ENCODE data around the gene STEAP1. TPM values are rescaled to one million over a fixed set of nuclear protein-coding genes. Genes with fewer than 3 reads are reported as not detected.
"Not testable (repeated sequence)": the region's sequence is repeated elsewhere in the genome, so short reads cannot be mapped to it uniquely, and the experiment has no call there.

STEAP1 gene
- total RNA-seq, result 13.4 and 17.4 TPM in 2 replicates

DNA sequence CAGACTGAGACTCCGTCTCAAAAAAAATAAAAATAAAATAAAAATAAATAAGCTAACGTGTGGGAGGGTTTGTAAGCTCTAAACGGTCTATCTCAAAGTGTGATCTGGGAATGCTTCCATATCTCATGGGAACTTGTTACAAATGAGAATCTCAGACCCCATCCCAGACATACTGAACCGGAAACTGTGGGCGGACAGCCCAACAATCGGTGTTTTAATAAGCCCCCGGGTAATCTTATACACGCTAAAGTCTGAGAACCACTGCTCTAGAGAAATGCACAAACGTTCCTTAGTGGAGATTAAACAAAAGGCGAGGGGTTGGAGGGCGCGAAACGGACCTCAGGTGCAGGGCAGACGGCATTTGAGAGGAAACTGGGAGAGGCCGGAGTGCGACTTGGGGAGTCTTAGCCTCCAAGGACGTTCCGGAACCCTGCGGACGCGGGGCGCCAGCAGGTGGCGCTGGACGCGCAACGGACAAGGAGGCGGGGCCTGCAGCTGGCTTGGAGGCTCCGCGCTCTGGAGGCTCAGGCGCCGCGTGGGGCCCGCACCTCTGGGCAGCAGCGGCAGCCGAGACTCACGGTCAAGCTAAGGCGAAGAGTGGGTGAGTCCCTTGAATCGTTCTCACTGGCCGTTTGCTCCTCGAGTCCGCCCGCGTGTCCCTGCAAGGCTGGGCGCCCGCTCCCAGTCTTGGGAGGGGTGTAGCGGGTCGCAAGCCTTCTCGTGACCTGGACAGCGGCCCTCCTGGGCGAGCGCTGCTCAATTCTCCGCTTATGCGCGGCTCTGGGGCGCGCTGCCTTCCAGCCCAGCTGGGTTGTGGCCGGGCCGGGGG is at the start of gene STEAP1:
TSS of gene STEAP1 (plus strand) at position 527 of the 829 bp plus-strand sequence. CDS start 5,320 bp downstream, outside the sequence.
- peak; percentile 74 for DNase-seq (ENCODE audit: low read depth)

DNA sequence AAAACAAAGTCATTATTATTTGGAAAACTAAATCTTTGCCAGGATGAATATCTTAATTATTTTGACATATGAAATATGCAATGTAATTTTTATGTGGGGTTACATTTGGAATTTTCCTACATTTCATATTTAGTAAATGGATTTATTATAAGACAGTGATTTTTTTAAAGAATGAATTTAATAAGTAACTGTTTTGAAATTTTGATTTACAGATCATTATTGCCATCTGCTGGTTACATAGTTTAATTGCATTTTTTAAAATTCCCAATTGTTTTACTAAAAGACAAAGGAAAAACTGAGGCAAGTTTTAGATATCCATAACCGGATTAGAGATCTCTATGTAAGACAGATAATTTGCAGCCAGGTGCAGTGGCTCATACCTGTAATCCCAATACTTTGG is 39.3 kb upstream of the STEAP1 start:
- DNase-seq (ENCODE audit: low read depth), result not testable (repeated sequence)

DNA sequence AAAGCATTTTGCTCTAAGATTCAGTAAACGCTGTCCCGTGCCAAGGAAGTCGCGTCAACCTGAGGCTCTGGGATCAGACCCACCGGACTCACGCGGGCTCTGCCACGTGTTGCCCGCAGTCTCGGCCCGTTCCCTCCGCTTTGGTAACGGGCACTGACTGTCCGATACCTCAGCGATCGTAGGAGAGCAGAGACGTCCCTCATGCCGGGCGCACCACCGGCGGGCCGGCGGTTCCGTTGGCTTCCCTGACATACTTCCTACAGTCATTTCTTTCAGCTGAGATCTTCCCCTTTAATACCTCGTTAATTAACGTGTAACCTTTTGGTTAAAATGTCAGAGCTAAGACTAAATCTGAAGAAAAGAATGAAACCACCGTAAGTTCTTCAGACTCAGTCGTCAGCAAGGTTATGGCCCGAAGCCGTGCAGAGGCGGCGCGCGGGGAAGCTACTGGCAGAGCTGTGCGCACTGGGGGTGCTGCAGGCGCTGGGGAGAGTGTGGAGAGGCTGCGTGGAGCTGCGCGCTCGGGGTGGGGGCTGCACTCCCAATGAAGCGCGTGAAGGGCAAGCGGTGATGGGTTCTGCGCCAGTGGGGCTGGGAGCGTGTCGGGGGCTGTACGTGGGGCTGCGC is 35.6 kb upstream of the STEAP1 start:
- DNase-seq (ENCODE audit: low read depth), result peak; percentile 3

DNA sequence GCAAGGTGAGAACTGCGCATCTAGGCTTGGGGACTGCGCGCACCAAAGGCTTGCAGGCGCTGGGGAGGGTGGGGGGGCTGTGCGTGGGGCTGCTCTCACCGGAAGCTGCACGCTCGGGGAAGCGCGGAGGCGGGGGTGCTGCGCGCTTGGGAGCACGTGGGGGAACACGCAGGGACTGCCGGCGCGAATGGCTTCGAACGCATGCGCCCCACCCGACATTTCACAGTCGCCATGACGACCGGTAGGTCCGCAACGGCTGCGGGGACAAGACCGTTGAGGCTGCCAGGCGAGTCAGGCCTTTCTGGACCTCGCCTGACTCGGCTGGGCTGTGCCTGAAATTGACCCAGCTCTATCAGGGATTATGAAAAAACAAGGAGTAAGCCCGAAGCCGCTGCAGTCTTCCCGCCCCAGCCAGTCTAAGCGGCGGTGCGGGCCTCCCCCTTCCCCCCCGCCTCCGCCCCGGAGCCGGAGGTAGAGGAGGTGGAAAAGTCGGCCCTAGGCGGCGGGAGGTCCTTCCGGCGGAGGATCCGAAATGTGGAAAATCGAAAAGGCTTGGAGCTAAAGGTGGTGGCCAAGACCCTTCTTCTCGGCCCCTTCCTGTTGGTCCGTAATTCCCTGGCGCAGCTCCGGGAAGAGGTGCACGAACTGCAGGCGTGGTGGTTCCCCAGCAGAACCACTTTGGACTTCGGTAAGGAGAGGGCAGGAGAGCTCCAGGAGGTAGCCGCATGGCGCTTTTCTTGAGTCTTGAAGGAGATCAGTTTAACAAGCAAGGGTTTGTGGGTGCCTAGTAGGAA is 34.9 kb upstream of the STEAP1 start:
- DNase-seq (ENCODE audit: low read depth), result no peak

DNA sequence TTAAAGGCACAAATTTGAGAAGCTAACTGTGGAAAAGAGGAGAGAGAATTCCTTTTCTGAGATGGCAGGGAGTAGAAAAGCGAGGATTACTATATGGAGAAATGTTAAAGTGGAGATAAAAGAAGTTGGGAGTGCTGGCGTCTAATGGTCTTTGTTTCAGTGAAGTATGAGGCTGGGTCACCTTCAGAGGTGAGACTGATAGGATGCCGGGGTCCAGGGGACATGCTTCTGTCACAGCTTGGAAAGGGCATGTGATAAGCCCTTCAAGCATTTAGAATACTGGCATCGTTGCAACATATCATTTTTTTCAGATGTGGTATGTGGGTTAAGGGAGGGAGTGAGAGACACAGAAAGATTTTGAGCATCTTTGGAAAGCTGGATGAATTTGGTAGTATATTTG is 34.1 kb upstream of the STEAP1 start:
- DNase-seq (ENCODE audit: low read depth), result not testable (repeated sequence)

DNA sequence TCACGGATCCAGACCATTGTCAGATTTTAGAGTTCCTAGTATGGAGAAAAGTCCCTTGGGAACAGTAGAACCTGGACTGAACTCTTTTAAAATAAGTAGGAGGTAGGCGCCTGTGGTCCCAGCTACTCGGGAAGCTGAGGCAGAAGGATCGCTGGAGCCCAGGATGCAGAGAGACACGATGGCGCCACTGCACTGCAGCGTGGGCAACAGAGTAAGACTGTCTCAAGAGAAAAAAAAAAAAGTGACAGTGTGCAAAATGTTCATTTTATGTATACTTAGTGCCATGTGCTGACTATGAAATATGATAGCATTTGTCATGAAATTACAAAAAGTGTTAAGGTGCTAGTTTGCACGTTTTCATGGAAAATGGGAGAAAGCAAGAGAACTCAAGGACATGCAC is 22.5 kb upstream of the STEAP1 start:
- DNase-seq (ENCODE audit: low read depth), result not testable (repeated sequence)

DNA sequence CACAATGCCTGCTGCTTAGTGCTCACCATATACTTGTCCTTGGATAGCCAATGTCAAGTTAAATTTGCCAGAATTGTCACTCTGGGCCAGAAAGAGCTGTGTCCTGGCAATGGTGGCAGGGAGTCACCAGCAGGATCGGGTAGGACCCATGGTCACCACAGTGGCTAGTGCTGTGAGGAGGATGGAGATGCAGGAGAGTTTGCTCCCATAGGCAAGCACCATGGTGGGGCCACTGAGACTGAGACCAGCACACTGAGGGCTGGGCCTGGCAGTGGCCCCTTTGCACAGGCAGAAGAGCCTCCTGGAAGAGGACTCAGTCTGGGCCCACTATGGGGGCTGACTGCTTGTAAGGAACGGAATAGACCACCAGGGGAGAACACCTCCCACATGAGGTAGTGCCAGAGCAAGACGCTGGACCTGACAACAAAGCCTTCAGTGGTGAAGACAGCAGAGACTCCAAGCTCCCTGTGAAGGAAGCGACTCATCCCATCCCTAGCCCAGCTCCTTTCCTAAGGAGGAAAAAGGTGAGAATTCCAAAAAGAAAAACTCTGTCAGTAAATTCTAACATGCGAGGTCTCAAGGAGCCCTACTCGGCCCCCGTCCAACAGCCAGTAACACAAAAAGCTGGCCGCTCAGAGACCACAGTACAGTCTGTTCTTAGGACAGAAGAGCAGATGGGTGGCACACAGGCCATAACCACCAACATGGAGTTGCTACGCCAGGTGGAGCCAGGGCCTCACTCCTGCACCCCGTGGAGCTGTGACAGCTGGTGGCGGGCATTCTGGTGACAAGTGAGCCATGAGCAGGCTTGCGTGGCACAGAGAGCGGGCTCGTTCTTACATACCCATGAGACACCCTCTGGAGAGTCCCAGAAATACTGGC is 6.9 kb upstream of the STEAP1 start:
- not testable (repeated sequence) for DNase-seq (ENCODE audit: low read depth)

DNA sequence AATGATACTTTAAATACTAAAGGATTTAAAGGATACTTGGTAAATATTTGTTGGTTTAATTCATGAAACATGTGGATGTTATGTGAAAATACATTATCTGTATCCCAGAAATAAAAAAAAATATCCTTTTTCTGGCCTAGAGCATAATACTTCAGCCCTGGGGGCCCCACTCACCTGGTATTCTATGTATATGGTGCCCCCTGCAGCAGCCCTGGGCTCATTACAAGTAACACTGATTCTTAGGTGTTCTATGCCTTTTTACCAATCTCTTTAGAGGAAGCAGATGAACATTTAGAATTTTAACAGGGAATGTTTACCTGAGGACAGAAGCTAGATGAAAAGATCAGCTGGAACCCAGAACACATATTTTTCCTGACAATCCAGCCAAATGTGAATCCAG is 4.8 kb upstream of the STEAP1 start:
- DNase-seq (ENCODE audit: low read depth), result not testable (repeated sequence)

DNA sequence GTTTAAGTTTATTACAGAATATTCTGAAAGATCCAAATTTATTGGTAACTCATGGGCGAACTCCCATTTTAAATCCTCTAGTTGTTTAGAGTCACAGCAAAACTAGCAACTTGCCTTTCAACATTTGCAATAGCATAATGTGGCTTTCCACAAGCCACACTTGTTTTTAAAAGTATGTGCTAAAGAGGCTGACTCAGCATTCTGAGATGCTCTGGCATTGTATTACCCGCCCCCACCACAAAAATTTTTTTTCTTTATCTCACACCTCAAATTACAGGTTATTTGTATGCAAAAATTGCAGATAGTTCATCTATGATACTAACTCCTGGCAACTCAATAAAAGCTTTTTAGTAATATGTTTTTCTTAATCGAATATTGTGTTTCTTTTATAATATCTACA is 2.4 kb upstream of the STEAP1 start:
- DNase-seq (ENCODE audit: low read depth), result not testable (repeated sequence)

DNA sequence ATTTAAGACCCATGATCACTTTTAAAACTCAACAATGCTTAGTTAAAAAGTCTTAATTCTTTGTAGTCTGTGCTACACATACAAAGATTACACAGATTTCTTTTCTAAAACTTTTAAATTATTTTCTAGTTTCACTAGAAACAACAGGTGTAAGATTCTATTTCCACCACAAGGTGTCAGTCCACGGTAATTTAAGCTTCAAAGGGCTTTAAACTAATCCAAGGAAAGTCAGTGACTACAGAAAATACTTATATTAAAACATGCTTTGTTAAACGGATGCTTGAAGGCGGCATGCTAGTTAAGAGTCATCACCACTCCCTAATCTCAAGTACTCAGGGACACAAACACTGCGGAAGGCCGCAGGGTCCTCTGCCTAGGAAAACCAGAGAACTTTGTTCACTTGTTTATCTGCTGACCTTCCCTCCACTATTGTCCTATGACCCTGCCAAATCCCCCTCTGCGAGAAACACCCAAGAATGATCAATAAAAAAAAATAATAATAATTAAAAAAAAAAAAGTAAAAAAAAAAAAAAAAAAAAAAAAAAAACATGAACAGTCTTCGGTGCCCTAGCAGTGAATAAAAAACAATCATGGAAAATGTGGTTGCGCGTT is 1.5 kb upstream of the STEAP1 start:
- DNase-seq (ENCODE audit: low read depth), result peak; percentile 81

DNA sequence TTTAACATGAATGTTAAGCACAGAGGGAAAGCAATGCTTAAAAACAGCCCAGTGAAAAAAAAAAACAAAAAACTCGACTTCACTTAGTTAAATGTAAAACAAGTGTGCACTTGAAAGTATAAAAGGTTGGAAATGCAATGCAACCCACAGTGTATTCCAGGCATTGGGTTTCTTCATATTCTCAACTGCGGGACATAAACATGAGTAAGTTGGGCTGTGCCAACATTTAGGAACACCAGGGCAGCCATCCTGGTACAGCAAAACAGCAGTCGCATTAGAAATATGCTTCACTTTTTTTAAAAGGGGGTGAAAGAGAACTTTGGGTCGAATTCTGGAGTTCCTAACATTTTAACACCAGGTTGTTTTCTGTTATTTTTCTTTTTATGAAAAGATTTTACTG is 937 bp downstream of the STEAP1 start:
- DNase-seq (ENCODE audit: low read depth), result no peak

DNA sequence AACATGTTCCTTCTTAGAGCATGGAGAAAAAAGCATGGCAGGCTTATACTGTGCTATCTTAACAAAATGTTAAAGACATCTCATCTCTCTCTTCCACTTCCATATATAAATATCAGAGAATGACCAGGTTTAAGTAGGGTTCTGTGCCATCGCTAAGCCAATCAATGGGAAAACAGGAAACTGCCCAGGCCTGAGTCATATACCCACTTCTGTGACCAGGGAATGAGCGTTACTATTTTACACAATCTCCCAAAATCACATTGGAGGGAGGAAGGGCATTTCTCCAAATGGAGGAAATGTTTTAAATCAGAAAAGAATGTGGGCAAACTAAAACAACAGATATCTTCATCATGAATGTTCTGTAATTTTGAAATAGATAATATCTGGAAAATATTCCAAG is 3.1 kb downstream of the STEAP1 start:
- not testable (repeated sequence) for DNase-seq (ENCODE audit: low read depth)

DNA sequence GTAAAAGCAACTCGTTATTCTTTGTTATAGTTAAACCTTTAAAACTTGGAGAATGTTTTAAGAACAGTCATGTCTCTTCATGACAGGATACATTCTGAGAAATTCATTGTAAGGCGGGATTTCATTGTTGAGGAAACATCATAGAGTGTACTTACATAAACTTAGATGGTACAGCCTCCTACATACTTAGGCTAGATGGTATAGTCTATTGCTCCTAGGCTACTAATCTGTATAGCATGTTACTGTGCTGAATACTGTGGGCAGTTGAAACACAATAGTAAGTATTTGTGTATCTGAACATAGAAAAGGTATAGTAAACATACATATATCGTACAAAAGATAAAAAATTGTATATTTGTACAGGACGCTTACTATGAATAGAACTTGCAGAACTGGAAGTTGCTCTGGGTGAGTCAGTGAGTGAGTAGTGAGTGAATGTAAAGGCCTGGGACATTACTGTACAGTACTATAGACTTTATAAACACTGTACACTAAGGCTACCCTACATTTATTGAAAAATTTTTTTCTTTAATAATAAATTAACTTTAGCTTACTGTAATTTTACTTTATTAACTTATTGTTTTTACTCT is 3.6 kb downstream of the STEAP1 start:
- DNase-seq (ENCODE audit: low read depth), result not testable (repeated sequence)

DNA sequence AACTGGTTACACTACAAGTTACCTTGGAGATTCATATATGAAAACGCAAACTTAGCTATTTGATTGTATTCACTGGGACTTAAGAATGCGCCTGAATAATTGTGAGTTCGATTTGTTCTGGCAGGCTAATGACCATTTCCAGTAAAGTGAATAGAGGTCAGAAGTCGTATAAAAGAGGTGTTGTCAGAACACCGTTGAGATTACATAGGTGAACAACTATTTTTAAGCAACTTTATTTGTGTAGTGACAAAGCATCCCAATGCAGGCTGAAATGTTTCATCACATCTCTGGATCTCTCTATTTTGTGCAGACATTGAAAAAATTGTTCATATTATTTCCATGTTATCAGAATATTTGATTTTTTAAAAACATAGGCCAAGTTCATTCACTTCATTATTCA is 9.3 kb downstream of the STEAP1 start:
- no peak for DNase-seq (ENCODE audit: low read depth)

DNA sequence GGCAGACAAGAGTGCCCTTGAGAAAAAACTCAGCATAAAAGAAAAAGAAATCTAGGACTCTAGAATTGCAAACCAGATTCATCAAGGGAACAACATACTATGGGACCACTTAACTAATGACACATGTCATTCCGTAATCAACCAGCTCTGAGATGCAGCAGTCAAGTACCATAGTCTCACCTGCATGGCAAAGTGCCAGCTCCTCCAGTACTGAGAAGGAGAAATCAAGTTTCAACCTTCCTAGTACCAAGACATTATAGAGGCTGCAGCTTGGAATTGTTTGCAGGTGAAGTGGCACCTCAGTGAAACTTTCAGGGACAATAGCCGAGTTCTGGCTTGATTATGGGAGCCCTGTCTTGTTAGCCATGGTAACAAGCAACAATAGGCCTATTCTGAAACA is 11.5 kb downstream of the STEAP1 start:
- no peak for DNase-seq (ENCODE audit: low read depth)

DNA sequence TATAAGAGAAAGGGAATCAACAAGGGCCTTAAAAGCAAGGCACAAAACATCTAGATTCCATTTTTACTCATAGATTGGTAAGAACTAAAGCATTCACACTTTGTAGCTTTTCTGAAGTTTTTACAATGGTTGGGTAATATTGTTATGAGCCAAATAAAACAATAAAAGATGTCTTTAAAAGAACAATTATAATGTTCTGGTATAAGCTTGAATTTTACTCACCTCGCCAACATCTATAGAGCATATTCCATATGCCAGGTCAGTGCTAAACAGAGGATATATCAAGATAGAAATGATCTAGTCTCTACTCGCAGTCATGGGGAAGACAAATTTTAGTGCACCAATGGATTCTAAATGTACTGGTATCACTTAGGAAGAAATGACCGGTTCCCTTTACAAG is 11.9 kb downstream of the STEAP1 start:
- no peak for DNase-seq (ENCODE audit: low read depth)

DNA sequence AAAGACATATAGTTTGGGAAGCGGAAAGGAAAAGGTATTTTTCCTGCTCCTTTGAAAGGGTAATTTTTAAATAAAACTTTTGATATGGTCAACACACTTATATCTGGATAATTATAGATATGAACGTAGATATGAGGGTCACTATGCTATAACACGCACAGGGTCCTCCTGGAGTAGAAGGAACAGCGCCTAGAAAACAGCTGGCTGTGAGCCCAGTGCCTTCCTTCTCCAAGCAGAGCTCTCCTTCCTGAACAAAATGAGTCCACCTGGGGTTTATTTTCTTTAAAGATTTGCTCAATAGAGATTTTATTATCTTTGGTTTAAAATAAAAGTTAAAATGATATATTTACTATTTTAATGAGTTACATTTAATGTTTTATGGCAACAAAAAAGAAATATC is 13.1 kb downstream of the STEAP1 start:
- no peak for DNase-seq (ENCODE audit: low read depth)

DNA sequence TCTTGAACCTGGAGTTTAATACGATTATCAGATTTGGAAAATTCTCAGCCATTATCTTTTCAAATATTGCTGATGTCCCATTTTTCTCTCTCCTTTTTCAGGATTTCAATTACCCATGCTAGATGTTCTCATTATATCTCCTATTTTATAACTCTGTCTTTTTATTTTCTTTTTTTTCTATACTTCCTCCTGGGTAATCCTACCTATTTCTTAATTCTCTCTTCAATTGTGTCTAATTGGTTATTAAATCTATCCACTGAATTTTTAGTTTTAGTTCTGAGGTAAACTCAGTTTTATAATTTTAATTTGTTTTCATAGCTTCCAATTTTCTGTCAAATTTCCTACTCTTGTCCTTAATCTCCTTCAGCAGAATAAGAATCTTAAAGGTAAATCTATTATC is 15.6 kb downstream of the STEAP1 start:
- no peak for DNase-seq (ENCODE audit: low read depth)

DNA sequence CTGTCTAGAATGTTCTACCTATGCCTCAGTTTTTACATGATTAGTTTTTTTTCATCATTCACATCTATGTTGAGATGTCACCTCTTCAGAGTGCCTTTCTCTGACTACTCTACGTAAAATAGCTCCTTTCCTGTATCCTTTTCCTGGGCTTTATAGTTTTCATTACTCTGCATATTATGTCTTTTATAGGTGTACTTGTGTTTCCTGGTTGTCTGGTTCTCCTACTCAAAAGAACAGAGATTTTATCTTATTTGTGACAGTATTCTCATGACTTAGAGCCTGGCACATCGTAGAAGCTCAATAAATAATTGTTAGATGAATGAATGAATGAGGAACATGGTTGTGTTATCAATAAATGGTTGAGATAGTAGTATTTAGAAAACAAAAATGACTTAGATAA is 17.9 kb downstream of the STEAP1 start:
- no peak for DNase-seq (ENCODE audit: low read depth)

DNA sequence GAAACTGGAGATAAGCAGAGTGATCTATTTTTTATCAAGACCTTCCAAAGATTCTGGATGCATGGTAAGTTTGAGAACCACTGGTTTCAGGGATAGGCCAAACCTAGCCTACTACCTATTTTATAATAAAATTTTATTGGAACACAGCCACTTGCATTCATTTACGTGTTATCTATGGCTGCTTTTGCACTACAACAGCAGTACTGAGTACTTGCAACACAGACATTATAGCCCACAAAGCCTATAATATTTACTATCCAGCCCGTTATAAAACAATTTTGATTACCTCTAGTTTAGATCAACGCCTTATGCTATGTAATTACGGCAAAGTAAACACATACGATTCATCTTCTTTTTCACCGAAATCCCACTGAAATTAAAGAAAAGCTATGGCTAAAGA is 18.4 kb downstream of the STEAP1 start:
- no peak for DNase-seq (ENCODE audit: low read depth)

All from renal cortical epithelial cell (primary cell).